DOHH2 (cell line): ENCODE results near the gene FAM53B.

ENCODE experiments used
- H3F3A ChIP-seq: fragments of 200-600 bp; sonication (generic), shearing (Covaris generic); 2 replicates; pipeline ENCODE4 v1.6.0; 2016; ENCODE audit warnings: antibody characterized with exemption, mild to moderate bottlenecking; ENCODE audit not compliant: control insufficient read depth, insufficient read depth
- H3K27ac ChIP-seq: fragments of 200-600 bp; sonication (generic); 2 replicates; pipeline ENCODE4 v1.5.1; 2014; ENCODE audit warnings: low read depth, mild to moderate bottlenecking, low read length, moderate library complexity
- H3K27me3 ChIP-seq: fragments of 200-600 bp; sonication (generic); 2 replicates; pipeline ENCODE4 v1.6.1; 2014; ENCODE audit warnings: mild to moderate bottlenecking, low read length, mixed read lengths; ENCODE audit not compliant: control insufficient read depth
- H3K36me3 ChIP-seq: fragments of 200-600 bp; sonication (generic); 2 replicates; pipeline ENCODE4 v1.6.1; 2014; ENCODE audit warnings: mild to moderate bottlenecking, low read length, moderate library complexity, mixed read lengths; ENCODE audit not compliant: control insufficient read depth
- H3K4me1 ChIP-seq: fragments of 200-600 bp; sonication (generic); 2 replicates; pipeline ENCODE4 v1.6.1; 2014; ENCODE audit warnings: mild to moderate bottlenecking, low read length, mixed read lengths; ENCODE audit not compliant: control insufficient read depth
- H3K4me2 ChIP-seq: fragments of 200-600 bp; sonication (generic); 2 replicates; pipeline ENCODE4 v1.6.0; 2014; ENCODE audit warnings: mild to moderate bottlenecking, low read length, moderate library complexity
- H3K4me3 ChIP-seq: fragments of 200-600 bp; sonication (generic); 2 replicates; pipeline ENCODE4 v1.5.1; 2014; ENCODE audit warnings: mild to moderate bottlenecking, low read length, mixed read lengths
- H3K79me2 ChIP-seq: fragments of 200-600 bp; sonication (generic); 2 replicates; pipeline ENCODE4 v1.6.1; 2014; ENCODE audit warnings: mild to moderate bottlenecking, low read length, mixed read lengths; ENCODE audit not compliant: control insufficient read depth
- H3K9me2 ChIP-seq: fragments of 200-600 bp; sonication (generic); replicated peaks from 2 replicates; pipeline ENCODE4 v1.6.1; 2014; ENCODE audit warnings: mild to moderate bottlenecking, low read length, mixed read lengths; ENCODE audit not compliant: control insufficient read depth
- H3K9me3 ChIP-seq: fragments of 200-600 bp; sonication (generic); 2 replicates; pipeline ENCODE4 v1.6.1; 2014; ENCODE audit warnings: antibody characterized with exemption, low read length, mixed read lengths; ENCODE audit not compliant: control insufficient read depth, insufficient read depth
- H4K20me1 ChIP-seq: fragments of 200-600 bp; sonication (generic); 2 replicates; pipeline ENCODE4 v1.6.0; 2014; ENCODE audit warnings: low read depth, mild to moderate bottlenecking, antibody characterized with exemption, low read length, moderate library complexity; ENCODE audit not compliant: control insufficient read depth, insufficient read depth
- EZH2phosphoT487 ChIP-seq: fragments of 200-600 bp; sonication (generic); IDR thresholded peaks from 2 replicates; pipeline ENCODE4 v1.6.1; 2017; ENCODE audit warnings: borderline replicate concordance, mild to moderate bottlenecking, antibody characterized with exemption, low read length, moderate library complexity, mixed read lengths
- TF ChIP-seq, protein P1 (sequence below): fragments of 200-600 bp; sonication (generic); IDR thresholded peaks from one replicate; pipeline ENCODE4 v1.5.1; 2014; ENCODE audit warnings: antibody characterized with exemption, mild to moderate bottlenecking, low read depth, low read length; ENCODE audit not compliant: poor library complexity, severe bottlenecking

Gene FAM53B

DNA sequence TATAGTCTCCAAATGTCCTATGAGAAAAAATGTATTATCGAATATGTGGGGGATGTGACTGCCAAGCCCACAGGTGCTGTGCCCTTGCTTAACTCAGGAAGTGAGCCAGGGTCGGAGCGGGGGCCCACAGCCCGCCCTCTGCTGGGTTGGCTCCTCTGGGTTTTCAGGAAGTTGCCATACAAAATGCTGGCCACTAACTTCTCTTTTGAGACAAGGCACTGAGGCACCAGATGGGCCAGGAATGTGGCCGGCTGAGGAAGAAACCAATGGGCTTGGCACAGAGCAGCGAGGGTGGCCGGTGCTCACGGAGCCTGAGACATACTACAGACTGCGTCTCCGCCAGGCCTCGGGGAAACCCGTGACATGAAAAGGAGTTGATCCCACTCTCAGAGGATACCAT is 58.9 kb downstream of the FAM53B start:
- Histone ChIP-seq H3F3A (no peaks in the 10 kb centered on the region), H3K4me3 (no peak overlapping the region), H3K4me2 (no peak overlapping the region), H3K27ac (no peak overlapping the region), H4K20me1 (no peaks in the 10 kb centered on the region), H3K9me3 (no peaks in the 10 kb centered on the region), H3K79me2 (peaks cover 35% of the 10 kb centered on the region), H3K4me1 (peaks cover 38% of the 10 kb centered on the region), H3K9me2 (no peaks in the 10 kb centered on the region), H3K27me3 (no peaks in the 10 kb centered on the region), H3K36me3 (peaks cover 80% of the 10 kb centered on the region)
- TF ChIP-seq EZH2phosphoT487 = no peak
- TF ChIP-seq, protein P1, sequence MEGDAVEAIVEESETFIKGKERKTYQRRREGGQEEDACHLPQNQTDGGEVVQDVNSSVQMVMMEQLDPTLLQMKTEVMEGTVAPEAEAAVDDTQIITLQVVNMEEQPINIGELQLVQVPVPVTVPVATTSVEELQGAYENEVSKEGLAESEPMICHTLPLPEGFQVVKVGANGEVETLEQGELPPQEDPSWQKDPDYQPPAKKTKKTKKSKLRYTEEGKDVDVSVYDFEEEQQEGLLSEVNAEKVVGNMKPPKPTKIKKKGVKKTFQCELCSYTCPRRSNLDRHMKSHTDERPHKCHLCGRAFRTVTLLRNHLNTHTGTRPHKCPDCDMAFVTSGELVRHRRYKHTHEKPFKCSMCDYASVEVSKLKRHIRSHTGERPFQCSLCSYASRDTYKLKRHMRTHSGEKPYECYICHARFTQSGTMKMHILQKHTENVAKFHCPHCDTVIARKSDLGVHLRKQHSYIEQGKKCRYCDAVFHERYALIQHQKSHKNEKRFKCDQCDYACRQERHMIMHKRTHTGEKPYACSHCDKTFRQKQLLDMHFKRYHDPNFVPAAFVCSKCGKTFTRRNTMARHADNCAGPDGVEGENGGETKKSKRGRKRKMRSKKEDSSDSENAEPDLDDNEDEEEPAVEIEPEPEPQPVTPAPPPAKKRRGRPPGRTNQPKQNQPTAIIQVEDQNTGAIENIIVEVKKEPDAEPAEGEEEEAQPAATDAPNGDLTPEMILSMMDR = no peak

DNA sequence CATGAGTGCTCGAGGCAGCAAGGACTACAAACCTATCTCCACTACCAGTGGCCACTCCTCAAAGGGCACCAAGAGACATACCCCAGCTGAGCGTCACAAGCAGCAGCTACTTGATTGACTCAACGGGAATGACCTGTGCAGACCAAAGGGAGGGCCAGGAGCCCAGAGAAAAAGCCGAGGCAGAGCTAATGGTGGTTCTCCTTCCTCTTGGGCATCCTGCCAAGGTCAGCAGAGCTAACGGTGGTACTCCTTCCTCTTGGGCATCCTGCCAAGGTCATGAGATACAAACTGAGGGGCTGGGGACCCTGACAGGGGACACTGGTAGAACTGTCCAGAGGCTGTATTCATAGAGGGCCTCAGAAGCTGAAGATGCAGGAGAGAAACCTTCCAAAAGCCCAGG is 60.4 kb downstream of the FAM53B start:
- H3K9me2 ChIP-seq = no peaks in the 10 kb centered on the region
- H3K4me2 ChIP-seq = no peak overlapping the region
- no peak for TF ChIP-seq EZH2phosphoT487
- TF ChIP-seq, protein P1 = no peak
- no peaks in the 10 kb centered on the region for H3K27me3 ChIP-seq
- H3K27ac ChIP-seq = no peak overlapping the region
- peaks cover 38% of the 10 kb centered on the region for H3K4me1 ChIP-seq
- H3K4me3 ChIP-seq = no peak overlapping the region
- H3F3A ChIP-seq = no peaks in the 10 kb centered on the region
- no peaks in the 10 kb centered on the region for H4K20me1 ChIP-seq
- H3K9me3 ChIP-seq = no peaks in the 10 kb centered on the region
- H3K79me2 ChIP-seq = peaks cover 49% of the 10 kb centered on the region
- H3K36me3 ChIP-seq = peaks cover 80% of the 10 kb centered on the region

DNA sequence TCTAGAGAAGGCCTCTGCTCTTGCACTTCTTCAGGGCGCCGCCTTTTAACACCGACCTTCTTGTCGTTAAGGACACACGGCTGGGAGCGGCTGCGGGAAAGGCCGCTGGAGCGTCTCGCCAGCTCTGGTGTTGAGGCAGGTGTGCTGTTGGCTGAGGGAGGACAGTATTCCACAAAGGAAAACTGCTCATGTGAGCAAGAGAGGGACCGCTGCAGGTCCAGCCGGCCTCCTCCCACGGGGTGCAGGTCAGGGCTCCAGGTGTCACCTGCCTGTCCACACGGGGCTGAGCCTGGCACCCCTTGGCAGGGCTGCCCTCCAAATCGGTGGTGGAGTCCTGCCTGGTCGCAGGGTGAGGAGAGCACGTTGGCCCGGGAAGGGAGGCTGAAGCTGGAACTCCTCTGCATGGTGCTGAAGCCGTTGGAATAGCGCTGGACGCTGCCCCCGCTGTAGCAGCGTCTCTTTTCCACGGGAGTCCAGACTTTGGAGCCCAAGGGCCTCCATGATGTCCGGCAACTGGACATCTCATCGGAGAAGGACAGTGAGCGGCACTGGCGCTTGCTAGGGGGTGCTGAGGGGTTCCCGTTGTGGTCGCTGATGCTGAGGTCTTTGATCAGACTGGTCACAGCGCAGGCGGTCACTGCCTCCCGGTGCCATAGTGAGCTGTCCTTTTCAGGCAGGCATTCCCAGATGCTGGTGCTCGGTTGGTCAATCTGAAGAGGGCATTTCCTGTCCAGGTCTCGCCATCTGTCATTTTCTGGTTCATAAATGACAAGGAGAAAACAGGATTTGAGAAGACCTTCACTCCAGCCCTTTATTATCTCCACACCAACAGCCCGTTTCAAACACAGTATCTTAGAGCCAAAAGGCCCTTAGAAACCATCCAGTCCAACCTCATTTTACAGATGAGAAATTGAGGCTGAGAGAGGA is 62.3 kb downstream of the FAM53B start:
- peaks cover 30% of the 10 kb centered on the region for H3K4me1 ChIP-seq
- H3K79me2 ChIP-seq = peaks cover 68% of the 10 kb centered on the region
- no peaks in the 10 kb centered on the region for H3K9me2 ChIP-seq
- TF ChIP-seq EZH2phosphoT487 = no peak
- TF ChIP-seq, protein P1 = no peak
- no peak overlapping the region for H3K4me3 ChIP-seq
- H3F3A ChIP-seq = no peaks in the 10 kb centered on the region
- H3K9me3 ChIP-seq = no peaks in the 10 kb centered on the region
- H3K27me3 ChIP-seq = no peaks in the 10 kb centered on the region
- no peak overlapping the region for H3K4me2 ChIP-seq
- H4K20me1 ChIP-seq = no peaks in the 10 kb centered on the region
- H3K27ac ChIP-seq = no peak overlapping the region
- H3K36me3 ChIP-seq = peaks cover 82% of the 10 kb centered on the region
